T-helper 2 cell treated with Interferon-gamma antibody and Interleukin-4, amounts not matched to agents 100 ng/mL and 5 ng/mL, for 36 hours (primary cell): ENCODE measurements around the gene RMDN3. TPM values are rescaled to one million over a fixed set of nuclear protein-coding genes. Genes with fewer than 3 reads are reported as not detected.

ENCODE experiments used
- intact Hi-C: fragments of 100-400 bp; cut with micrococcal nuclease; formaldehyde crosslinking; loops from one replicate; pipeline ENCODE4 v1.15.1; 2023
- total RNA-seq: library from RNA; stranded (reverse); gene quantifications from 2 replicates; pipeline ENCODE4 v1.2.3, GENCODE V29; 2022

RMDN3 gene
- total RNA-seq, 1 donor from 2014 or later: 35.7 TPM

DNA sequence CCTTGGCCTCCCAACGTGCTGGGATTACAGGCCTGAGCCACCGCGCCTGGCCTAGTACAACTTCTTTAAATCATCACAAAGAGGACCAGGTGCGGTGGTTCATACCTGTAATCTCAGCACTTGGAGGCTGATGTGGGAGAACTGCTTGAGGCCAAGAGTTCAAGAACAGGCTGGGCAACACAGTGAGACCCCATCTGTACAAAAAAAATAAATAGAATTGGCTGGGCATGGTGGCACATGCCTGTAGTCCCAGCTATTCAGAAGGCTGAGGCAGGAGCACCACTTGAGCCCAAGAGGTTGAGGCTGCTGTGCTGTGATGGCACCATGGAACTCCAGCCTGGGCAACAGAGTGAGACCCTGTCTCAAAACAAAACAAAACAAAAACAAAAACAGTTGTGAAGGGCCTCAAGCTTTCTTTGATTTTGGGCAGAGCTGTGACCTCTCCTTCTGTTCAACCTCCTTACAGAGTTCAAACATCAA lies 5.9 kb downstream of the RMDN3 start:
- intact Hi-C loops: no loop called here

DNA sequence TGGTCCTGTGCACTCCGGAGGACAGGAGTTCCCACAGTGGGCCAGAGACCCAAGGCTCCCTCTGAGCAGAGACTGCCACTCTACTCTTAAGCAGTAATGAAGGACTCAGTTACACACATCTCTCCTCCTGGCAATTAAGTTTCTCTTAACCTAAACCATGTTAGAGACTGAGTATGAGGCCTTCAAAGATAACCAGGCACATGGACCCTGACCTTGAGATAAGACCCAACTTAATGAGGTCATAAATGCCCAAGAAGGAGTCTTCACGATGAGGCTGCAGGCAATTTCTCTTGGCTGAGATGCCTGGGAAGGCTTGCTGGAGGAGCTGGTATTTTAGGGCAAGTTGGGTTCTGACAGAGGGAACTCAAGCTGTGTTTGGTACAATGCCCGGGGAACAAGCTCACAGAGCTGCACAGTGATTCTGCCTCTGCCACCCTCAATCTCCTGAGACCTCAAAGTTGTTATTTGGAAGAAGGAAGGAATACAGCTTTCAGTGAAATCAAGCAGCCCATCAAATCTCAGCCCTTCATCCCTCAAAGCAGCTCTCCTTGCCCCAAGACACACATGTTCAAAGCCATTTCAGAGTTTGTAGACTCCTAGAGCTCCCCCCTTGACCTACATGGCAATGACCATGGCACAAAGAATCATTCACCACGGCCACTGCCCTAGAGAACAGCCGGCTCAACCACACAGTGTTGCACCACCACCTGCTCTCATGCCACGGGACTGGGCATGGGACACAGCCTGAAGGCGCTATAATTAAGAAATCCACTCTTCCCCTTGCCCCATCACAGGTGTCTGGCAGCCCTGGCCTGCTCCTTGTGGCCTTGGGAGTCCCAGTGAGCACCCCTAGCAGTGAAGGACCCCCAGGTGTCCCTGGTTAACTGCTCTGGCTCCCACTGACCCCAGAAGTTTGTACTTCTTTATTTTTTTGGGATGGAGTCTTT lies 7.1 kb downstream of the RMDN3 start:
- intact Hi-C loops: loop anchor here (2.0 kb wide), 1 partner anchor 35 kb away; no protein-coding TSS in a partner anchor

DNA sequence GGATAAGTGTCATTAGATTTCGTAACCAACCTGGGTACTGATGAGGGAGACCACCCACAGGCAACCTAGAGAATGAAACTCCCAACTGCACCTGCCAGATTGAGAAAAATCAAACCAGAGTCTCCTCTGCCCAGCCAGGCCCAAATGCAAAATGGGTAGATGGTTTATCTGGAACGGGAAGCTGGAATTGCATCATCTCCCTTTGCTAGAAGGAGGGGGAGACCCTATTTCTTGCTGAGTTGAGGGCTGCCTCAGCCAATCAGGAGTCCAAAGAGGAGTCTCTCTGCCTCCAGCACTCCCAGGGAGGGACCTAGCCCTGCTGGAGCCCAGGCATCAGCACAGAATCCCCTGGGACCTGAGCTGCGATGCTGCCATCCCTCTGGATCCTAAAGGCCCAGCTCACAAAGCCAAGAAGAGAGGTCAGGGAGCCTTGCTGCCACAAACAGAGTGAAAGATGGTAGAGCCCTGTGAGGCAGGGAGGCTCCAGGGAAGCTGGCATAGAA lies 8.1 kb downstream of the RMDN3 start:
- intact Hi-C loops: loop anchor here (2.0 kb wide), 1 partner anchor 36 kb away; no protein-coding TSS in a partner anchor

DNA sequence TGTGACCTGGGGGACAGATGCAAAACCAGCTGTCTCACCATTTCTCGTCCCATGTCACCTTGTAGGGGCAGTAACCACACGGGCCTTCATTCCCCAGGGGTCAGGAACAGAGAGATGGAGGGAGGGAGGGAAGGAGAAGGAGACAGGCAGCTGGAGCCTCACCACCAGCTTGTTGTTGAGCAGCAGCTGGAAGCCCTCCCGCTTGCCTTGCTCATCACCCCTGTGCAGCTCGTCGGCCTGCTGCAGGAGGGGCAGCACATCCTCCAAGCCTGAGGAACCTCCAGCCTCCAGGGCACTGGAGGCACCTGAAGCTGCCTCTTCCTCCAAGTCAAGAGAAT lies 10.3 kb downstream of the RMDN3 start:
- intact Hi-C loops: loop anchor here (1.0 kb wide), 1 partner anchor 11 kb away; the partner anchor contains the start of gene RMDN3

DNA sequence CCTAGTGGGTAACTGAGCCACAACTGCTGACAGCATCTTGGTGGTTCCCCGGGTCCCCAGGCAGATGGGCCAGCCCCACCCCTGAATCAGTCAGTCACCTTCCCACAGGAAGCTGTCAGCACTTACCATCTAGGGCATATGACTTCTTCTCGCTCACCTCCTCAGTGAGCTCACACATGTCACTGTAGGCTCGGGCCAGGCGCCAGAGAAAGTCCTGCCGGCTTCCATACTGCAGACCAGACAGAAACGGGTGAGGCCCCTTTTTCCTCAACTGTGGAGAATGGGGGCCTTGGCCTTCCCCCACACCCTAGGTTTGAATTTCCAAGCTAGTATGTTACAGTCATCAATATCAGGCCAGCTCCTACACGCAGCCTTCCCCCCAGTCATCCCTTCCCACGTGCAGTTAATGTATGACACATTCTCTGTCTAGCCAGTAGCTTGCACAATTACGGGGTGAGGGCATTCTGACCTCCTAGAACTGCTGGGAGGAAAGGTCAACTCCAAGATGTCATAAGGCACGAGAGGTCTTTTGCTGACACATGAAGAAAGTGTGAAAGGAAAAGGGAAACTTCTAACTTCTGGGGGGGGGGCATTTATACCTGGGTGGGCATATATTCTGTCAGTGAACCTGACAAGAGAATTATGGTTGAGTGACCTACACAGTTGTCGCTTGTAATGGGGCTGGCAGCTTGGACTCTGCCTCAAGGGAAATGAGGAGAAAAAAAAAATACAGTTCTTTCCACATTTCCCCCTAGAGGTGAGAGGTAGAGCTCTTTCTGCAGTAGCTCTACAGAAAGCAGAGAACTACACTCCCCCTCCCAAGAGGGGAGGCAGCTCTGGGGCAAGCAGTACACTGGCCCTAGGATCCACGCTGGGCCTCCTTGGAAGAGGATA lies 10.9 kb downstream of the RMDN3 start:
- intact Hi-C loops: loop anchor here (1.0 kb wide), 1 partner anchor 11 kb away; the partner anchor contains the start of gene RMDN3

DNA sequence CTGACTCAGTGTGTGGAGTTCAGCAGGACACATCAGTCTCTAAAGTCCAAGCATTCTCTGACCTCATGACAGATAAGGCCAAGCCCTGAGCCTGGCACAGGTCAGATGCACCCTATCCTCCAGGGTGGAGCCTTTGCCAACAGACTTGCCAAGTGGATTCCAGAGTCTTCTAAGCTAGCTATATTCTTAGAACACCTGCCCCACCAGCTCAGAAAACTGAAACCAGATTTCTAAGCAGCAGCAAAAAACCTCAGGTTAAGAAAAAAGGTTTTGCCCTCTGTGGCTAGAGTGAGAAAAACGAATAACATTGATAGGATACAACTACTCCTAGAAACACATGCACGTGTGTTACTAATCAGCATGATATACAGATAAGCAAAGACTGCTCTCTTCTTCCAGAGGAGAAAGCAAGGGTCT lies 11.6 kb downstream of the RMDN3 start:
- intact Hi-C loops: no loop called here

DNA sequence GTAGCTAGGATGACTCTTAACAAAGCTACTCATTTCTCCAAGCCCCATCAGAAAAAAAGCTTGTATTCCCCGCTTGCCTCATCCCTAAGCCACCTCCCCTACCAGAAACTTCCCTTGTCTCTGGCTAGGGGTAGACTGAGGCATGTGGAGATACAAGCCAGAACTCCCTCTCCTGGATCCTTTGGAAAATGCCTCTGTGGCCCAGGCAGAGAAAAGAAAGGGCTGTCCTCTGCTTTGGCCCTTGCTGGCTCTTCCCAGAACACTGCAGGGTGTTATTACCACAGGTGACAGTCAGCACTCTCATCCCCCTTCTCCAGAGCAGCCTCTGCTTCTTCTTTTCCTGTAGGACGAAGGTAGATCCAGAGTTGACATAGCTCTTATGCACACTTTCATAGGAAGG lies 15.2 kb downstream of the RMDN3 start:
- intact Hi-C loops: no loop called here

DNA sequence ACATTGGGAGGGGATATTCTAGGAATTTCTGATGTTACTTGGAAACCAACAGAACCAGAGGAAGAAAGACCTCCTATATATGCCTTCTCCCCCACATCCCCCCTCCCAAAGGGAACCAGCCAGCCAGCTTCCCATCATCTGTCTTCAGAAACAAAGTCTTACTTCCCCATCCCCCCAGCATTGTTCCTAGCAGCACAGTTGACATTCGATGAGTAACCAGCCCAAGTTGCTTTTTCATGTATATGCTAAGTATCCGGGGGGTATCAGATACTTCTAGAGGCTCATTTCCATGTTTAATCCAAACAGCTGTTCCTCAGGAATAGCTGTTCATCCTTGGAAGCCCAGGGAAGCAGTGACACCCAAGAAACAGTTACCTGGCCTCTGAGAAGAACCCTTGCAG lies 16.0 kb downstream of the RMDN3 start:
- intact Hi-C loops: no loop called here

DNA sequence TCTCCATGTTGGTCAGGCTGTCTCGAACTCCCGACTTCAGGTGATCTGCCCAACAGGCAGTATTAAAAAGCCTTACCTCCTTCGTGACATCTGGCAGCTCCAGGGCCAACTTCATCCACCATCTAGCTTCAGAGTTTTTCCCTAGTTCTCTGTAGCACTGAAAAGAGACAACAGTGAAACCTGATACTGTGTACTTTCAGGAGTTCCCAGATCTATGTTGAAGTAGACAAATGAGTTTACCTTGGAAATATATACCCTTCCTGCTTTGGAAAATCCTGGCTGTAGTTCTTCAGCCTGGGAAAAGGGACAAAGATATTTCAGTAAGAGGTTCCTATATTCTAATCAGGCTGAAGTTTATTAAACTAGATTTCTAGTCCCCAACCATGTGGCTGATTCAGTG lies 18.0 kb downstream of the RMDN3 start:
- intact Hi-C loops: no loop called here

DNA sequence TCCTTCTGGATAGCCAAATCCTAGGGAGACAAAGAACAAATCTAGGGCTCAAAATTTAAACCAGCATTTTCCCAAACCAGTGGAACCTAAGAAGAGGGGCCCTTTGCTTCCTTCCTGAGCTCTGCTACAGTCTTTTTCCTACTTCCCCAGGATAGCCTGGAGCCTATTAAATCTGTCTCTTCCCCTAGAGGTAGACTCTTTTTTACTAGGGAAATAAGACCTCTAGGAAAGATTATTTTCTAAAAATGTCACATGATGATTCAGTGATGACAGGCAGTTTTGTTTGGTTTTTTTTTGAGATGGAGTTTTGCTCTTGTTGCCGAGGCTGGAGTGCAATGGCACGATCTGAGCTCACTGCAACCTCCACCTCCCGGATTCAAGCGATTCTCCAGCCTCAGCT lies 18.5 kb downstream of the RMDN3 start:
- intact Hi-C loops: no loop called here

DNA sequence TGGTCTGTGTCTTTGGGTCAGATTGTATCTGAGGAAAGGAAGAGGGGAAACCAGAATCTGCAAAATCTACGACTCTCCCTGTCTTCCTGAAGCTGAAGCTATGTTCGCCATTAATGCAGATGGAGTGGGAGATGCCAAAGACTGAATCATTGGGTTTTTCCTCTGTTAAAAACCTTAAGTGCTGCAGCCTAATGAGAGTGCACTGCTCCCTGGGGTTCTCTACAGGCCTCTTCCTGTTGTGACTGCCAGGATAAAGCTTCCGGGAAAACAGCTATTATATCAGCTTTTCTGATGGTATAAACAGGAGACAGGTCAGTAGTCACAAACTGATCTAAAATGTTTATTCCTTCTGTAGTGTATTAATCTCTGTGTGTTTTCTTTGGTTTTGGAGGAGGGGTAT lies 24.0 kb downstream of the RMDN3 start:
- intact Hi-C loops: no loop called here

DNA sequence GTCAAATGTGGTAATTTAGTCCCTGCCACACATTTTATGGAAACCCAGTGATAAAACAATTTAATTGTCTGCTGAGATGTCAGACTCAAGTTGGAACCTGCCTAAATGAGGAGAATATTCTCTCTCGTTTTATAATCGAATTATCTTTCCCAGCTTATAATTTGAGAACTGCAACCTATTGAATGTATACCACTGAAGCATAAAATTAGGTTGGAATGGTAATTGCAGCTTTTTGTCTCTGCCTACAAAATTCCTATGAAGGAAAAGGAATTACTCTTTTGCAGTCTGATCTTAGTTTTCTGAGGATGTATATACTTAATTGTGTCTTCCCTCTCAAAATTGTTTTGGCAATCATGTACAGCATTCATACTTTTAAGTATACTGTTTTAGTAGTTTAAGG lies 31.1 kb downstream of the RMDN3 start:
- intact Hi-C loops: no loop called here

DNA sequence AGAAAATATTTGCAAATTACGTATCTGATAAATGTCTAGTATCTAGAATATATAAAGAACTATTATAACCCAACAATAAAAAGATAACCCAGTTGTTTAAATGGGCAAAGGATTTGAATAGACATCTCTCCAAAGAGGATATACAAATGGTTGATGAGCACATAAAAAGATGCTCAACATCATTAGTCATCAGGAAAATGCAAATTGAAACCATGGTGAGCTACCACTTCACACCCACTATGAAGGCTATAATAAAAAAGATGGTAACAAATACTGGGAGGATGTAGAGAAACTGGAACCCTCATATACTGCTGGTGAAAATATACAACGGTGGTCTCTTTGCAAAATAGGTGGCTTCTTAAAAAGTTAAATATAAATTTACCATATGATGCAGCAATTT lies 32.1 kb downstream of the RMDN3 start:
- intact Hi-C loops: no loop called here

DNA sequence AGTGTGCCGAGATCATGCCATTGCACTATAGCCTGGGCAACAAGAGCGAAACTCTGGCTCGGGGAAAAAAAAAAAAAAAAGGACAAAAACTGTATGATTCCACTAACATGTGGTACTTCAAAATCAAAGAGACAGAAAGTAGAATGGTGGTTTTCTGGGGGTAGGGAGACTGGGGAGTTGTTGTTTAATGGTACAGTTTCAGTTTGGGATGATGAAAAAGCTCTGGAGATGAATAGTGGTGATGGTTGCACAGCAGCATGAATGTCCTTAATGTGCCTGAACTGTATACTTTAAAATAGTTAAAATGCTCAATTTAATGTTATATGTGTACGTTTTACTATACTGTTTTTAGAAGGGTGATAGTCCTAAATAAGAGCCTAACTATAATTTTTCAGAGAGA lies 32.7 kb downstream of the RMDN3 start:
- intact Hi-C loops: no loop called here

DNA sequence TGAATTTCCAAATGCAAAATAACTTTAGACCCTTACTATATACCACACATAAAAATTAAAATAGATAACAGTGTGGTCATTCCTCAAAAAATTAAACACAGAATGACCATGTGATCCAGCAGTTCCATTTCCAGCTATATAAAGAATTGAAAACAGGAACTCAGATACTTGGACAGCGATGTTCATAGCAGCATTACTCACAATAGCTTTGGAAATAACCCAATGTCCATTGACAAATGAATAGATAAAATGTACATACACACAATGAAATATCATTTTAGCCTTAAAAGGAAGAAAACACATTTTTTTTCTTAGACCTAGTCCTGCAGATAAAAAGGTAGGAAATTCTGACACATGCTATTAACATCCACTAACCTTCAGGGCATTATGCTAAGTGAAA lies 33.4 kb downstream of the RMDN3 start:
- intact Hi-C loops: no loop called here

DNA sequence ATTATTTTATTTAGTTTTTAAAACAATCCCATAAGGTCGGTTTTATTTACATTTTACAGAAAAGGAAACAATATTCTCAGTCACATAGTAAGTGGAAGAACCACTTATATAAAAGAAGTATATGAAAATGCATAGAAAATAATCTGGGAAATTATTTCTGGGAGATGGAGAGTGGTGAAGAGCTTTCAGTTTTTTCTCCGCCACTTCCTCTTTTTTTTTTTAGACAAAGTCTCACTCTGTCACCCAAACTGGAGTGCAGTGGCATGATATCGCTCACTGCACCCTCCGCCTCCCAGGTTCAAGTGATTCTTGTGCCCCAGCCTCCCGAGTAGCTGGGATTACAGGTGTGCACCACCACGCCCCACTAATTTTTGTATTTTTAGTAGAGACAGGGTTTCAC lies 38.9 kb downstream of the RMDN3 start:
- intact Hi-C loops: no loop called here

DNA sequence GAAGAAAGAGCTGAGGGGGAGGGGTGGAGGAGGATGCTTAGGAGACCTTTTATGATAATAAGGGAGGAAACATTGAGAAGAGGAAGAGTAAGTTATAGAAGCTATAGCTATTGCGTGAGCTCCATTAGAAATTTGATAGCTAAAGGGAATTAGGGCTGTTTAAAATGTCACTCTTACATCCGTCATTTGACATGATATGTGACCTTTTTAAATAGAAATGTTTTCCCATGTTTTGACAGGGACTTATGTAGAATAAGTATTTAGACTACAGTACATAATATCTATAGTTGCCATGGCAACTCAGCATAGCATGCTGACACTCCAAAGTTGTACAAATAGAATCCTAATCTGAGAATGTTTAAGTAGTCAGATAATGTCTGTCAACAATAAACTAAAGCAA lies 40.9 kb downstream of the RMDN3 start:
- intact Hi-C loops: no loop called here

DNA sequence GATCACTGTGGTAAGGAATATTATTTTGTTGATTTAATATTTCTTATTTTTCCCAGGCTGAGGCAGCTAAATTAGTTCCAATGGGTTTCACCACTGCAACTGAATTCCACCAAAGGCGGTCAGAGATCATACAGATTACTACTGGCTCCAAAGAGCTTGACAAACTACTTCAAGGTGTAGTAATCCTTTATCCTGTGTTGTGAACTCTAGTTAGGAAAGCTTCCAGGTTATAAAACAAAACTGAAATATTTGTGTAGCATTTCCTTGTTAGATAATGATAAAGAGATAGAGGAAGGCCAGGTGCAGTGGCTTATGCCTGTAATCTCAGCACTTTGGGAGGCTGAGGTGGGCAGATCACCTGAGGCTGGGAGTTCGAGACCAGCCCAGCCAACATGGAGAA lies 48.9 kb downstream of the RMDN3 start:
- intact Hi-C loops: no loop called here

DNA sequence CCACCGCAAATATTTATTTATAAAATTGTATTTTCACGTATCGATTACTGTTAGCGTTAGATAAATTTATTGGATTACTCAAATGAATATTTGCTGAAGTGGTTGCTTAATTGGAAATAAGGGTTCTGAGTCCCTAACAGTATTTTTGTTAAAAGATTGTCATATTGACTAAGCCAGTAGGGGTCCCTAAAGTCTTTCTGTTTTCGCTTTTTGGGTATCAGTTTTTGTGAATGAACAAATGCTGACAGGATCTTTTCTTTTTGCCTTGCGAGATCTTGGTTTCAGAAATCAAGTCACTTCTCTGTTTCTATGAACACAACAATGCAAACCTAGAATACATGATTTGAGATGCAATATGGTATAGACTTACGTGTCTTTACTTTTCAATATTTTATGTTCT lies 53.0 kb downstream of the RMDN3 start:
- intact Hi-C loops: loop anchor here (5.0 kb wide), 1 partner anchor 80 kb away; no protein-coding TSS in a partner anchor

DNA sequence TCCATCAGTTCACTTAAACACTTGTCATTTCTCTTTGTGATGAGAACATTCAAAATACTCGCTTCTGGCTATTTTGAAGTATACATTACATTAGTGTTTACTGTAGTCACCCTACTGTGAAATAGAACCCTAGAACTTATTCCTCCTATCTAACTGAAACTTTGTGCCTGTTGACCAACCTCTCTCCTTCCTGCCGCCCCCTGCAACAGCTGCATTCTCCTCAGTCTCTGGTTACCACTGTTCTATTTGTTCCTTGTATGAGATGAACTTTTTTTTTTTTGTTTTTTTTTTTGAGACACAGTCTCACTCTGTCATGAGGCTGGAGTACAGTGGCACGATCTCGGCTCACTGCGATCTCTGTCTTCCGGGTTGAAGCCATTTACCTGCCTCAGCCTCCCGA lies 57.1 kb downstream of the RMDN3 start:
- intact Hi-C loops: loop anchor here (5.0 to 10.0 kb wide), 3 partner anchors 417 to 1879 kb away; partner anchors contain the start of genes INO80 and STARD9

DNA sequence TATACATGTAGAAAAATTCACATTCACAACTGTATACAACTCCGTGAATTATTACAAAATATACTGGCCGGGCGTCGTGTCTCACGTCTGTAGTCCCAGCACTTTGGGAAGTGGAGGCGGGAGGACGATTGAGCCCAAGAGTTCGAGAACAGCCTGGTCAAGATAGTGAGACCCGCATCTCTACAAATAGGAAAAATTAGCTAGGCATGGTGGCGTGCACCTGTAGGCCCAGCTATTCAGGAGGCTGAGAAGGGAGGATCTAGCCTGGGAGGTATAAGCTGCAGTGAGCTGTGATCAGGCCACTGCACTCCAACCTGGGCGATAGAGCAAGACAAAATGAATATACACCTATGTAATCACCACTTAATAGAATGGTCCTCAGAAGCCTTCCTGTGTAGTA lies 58.8 kb downstream of the RMDN3 start:
- intact Hi-C loops: loop anchor here (5.0 to 10.0 kb wide), 3 partner anchors 419 to 1881 kb away; partner anchors contain the start of genes INO80 and STARD9
